Karpas-422 (cell line): ENCODE data around the gene PAFAH2. TPM values are rescaled to one million over a fixed set of nuclear protein-coding genes. Genes with fewer than 3 reads are reported as not detected.

Experiments
- DNase-seq: peaks from one replicate; pipeline ENCODE4 v3.0.0-alpha.2; 2015
- H2AFZ ChIP-seq: fragments of 200-600 bp; sonication (generic); 2 replicates; pipeline ENCODE4 v1.6.1; 2014; ENCODE audit warnings: antibody characterized with exemption, low read length, mixed read lengths
- H3K27ac ChIP-seq: fragments of 200-600 bp; sonication (generic); 2 replicates; pipeline ENCODE4 v1.5.1; 2014; ENCODE audit warnings: mild to moderate bottlenecking, low read length, moderate library complexity
- H3K27me3 ChIP-seq: fragments of 200-600 bp; sonication (generic); 2 replicates; pipeline ENCODE4 v1.6.1; 2014; ENCODE audit warnings: low read length, mixed read lengths
- H3K36me3 ChIP-seq: fragments of 200-600 bp; sonication (generic); 2 replicates; pipeline ENCODE4 v1.6.1; 2014; ENCODE audit warnings: low read length, mixed read lengths; ENCODE audit not compliant: insufficient read depth
- H3K4me1 ChIP-seq: fragments of 200-600 bp; sonication (generic); 2 replicates; pipeline ENCODE4 v1.6.1; 2014; ENCODE audit warnings: mild to moderate bottlenecking, low read length, mixed read lengths
- H3K4me2 ChIP-seq: fragments of 200-600 bp; sonication (generic); 2 replicates; pipeline ENCODE4 v1.6.1; 2014; ENCODE audit warnings: low read length, low read depth, mild to moderate bottlenecking; ENCODE audit not compliant: poor library complexity, severe bottlenecking
- H3K4me3 ChIP-seq: fragments of 200-600 bp; sonication (generic); 2 replicates; pipeline ENCODE4 v1.5.1; 2014; ENCODE audit warnings: mild to moderate bottlenecking, antibody characterized with exemption, low read length, mixed read lengths
- H3K79me2 ChIP-seq: fragments of 200-600 bp; sonication (generic); 2 replicates; pipeline ENCODE4 v1.6.1; 2014; ENCODE audit warnings: mild to moderate bottlenecking, low read length, mixed read lengths
- H3K9ac ChIP-seq: fragments of 200-600 bp; sonication (generic); 2 replicates; pipeline ENCODE4 v1.6.0; 2014; ENCODE audit warnings: low read length
- H3K9me2 ChIP-seq: fragments of 200-600 bp; sonication (generic), shearing (Covaris generic); replicated peaks from 2 replicates; pipeline ENCODE4 v1.6.0; 2014; ENCODE audit warnings: mild to moderate bottlenecking, low read length, moderate library complexity; ENCODE audit not compliant: insufficient read depth
- H3K9me3 ChIP-seq: fragments of 300-700, 200-600 bp; sonication (generic); 2 replicates; pipeline ENCODE4 v1.6.1; 2014; ENCODE audit warnings: low read length, mixed read lengths
- H4K20me1 ChIP-seq: fragments of 200-600 bp; sonication (generic); 2 replicates; pipeline ENCODE4 v1.6.1; 2014; ENCODE audit warnings: mild to moderate bottlenecking, antibody characterized with exemption, low read length, low read depth; ENCODE audit not compliant: insufficient read depth
- total RNA-seq: library from RNA; depleted of rRNA; stranded (reverse); fragments of >200 nt; shearing (Covaris generic); gene quantifications from 2 replicates; pipeline ENCODE4 v1.2.3, GENCODE V29; 2014; ENCODE audit warnings: low replicate concordance; rRNA removed

The PAFAH2 gene
- 1.6 and 3.6 TPM in 2 replicates for total RNA-seq

DNA sequence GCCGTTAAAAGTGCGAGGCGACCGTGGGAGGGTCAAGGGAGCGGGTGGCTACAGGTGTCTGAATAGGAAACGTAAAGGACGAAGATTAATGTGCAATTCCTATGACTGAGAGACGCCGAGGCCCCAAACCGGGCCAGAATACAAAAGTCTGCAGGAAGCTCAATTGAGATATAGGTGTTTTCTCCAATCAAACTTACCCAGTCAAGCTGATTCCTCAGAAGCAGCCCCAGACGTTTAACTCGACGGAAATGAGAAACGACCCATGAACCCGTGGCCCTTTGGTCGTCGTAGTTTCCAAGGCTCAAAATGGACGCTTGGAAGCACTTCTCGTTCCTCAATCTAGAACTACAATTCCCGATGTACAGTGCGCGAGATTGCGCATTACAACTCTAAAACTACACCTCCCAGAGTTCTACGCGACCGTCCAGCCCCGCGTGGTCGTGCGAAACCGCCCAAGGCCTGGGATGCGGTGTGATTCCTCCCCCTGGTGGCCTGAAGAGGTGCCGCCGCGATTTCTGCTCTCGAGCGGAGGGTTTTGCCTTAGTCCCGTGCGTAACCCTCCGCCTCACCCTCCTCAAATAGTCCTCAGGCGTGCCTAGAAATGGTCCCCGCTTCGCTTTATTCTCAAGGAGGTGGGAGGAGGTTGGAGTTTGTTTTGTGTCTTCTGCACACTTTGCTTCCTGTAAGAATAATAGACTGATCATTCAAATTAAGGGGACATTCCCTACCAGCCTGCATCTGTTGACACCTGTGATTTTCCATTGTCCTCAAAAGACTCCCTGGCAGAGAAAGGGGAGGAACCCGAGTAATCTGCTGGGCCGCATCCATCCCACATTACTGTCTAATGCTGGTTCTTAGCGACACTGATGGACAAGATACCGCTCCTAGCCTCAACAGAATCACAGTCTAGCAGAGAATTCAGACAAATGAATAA, at the start of gene PAFAH2:
Gene PAFAH2, minus strand, starts transcription at position 236 of the 934 bp plus-strand sequence. CDS start 7,247 bp downstream, outside the sequence.
- peak; percentile 99 for DNase-seq
- Histone ChIP-seq H3K9ac (peak within 1 kb of the TSS; percentile 75), H3K36me3 (no peaks in the 10 kb centered on the region), H3K4me1 (peaks cover 20% of the 10 kb centered on the region), H3K27me3 (no peaks in the 10 kb centered on the region), H3K27ac (peak within 1 kb of the TSS; percentile 35), H4K20me1 (no peaks in the 10 kb centered on the region), H2AFZ (peak within 1 kb of the TSS; percentile 99), H3K9me3 (no peaks in the 10 kb centered on the region), H3K4me2 (peak within 1 kb of the TSS; percentile 85), H3K9me2 (no peaks in the 10 kb centered on the region), H3K4me3 (peak within 1 kb of the TSS; percentile 78), H3K79me2 (no peaks in the 10 kb centered on the region)

DNA sequence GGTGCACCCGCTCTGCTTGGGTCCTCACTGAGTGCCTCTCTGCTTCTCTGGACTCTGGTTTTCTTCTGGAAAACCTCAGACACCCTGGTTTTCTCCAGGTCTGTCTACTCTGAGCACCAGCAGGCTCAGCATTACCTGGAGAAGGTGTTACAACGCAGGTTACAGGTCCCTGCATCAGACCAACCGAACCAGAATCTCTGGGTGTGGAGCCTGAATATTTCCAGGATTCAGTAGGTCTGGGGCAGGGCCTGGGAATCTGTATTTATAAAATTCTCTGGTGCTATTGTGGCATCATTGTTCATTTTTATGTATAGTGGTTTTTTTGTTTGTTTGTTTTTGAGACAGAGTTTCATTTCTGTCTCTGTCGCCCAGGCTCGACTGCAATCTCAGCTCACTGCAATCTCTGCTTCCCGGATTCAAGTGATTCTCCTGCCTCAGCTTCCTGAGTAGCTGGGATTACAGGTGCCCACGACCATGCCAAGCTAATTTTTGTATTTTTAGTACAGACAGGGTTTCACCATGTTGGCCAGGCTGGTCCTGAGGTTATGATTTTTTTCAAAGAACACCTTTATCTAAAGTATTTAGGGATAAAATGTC, 49.5 kb upstream of the PAFAH2 start:
- Histone ChIP-seq H3K27me3 (no peaks in the 10 kb centered on the region), H3K9me3 (no peaks in the 10 kb centered on the region), H3K9ac (no peak overlapping the region), H3K36me3 (no peaks in the 10 kb centered on the region), H4K20me1 (no peaks in the 10 kb centered on the region), H3K79me2 (no peaks in the 10 kb centered on the region), H3K4me3 (no peak overlapping the region), H3K27ac (no peak overlapping the region), H3K4me1 (no peaks in the 10 kb centered on the region), H2AFZ (no peak overlapping the region), H3K9me2 (no peaks in the 10 kb centered on the region), H3K4me2 (no peak overlapping the region)
- no peak for DNase-seq

DNA sequence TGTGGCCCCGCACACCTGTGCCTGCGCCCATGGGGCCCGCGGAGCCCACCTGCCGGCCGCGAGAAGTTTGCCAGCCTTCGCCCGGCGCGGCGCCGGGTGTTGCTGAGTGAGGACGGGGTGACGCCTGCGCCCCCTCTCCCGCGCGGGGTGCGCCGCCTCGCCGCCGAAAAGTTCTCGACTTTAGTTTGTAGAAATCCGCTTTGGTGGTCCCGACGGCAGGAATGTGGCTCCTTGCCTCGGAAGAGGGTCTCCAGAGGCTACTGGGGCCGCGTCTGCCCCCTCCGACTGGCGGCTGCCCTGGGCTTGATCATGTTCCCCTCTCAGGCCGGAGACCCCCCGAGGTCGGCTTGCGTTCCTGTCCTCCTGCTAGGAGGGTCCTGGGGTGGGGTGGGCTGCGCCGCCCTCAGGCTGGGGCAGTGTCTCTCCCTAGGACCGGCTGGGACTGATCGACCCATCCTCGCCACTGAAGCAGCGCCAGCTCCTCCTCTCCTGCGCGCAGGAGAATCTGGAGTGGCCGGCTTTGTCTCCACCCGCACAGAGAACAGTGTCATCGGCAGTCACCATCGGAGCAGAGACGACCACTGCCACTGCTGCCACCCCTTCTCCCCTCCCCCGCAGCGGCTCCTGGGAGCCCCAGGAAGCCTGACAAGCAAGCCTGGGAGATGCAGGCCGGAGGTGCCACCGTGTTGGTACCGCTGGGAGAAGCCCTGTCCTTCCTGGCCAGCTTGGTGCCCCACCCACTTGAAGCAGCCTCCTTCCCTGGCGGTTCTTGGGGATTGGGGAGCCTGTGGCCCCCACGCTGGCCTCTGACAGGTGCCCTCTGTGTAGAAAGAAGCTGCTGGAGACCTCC, 48.6 kb upstream of the PAFAH2 start:
- Histone ChIP-seq H3K9me2 (no peaks in the 10 kb centered on the region), H3K4me2 (no peak overlapping the region), H3K36me3 (no peaks in the 10 kb centered on the region), H3K27ac (no peak overlapping the region), H3K27me3 (no peaks in the 10 kb centered on the region), H3K9me3 (no peaks in the 10 kb centered on the region), H3K4me1 (no peaks in the 10 kb centered on the region), H3K9ac (no peak overlapping the region), H3K79me2 (no peaks in the 10 kb centered on the region), H4K20me1 (no peaks in the 10 kb centered on the region), H2AFZ (no peak overlapping the region), H3K4me3 (no peak overlapping the region)
- DNase-seq, result no peak

DNA sequence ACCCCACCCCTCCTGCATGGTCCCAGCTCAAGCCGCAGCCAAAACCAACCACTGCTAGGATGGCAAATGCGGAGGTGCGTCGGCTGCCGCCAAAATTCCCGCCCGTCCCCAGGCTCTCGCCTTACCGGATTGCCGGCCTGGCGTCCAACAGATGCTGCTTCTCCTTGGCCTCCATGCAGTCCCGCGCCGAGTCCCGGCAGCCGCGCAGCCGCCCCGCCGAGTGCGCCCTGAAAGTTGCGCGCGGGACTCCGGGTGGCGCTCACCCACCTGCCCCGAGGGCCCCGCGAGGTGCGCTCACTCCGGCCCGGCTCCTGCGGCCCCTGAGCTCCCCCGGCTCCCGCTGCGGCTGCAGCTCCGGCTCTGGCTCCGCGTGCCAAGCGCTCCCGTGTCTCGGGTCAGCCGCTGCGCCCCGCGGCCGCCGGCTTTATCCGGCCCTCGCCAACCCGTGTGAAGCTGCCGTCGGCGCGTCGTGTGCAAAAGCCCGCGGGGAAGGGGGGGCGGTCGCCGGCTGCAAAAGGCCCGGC, 47.9 kb upstream of the PAFAH2 start, which contains the start of gene SLC30A2:
Gene SLC30A2, minus strand, starts transcription at position 397 of the 524 bp plus-strand sequence. Its CDS starts 222 bp downstream, at position 175.
- Histone ChIP-seq H3K4me2 (no peak within 1 kb of the TSS), H3K9ac (no peak within 1 kb of the TSS), H3K9me3 (no peaks in the 10 kb centered on the region), H3K4me1 (no peaks in the 10 kb centered on the region), H3K36me3 (no peaks in the 10 kb centered on the region), H3K79me2 (no peaks in the 10 kb centered on the region), H3K9me2 (no peaks in the 10 kb centered on the region), H4K20me1 (no peaks in the 10 kb centered on the region), H2AFZ (no peak within 1 kb of the TSS), H3K27me3 (no peaks in the 10 kb centered on the region), H3K4me3 (no peak within 1 kb of the TSS), H3K27ac (no peak within 1 kb of the TSS)
- no peak for DNase-seq

DNA sequence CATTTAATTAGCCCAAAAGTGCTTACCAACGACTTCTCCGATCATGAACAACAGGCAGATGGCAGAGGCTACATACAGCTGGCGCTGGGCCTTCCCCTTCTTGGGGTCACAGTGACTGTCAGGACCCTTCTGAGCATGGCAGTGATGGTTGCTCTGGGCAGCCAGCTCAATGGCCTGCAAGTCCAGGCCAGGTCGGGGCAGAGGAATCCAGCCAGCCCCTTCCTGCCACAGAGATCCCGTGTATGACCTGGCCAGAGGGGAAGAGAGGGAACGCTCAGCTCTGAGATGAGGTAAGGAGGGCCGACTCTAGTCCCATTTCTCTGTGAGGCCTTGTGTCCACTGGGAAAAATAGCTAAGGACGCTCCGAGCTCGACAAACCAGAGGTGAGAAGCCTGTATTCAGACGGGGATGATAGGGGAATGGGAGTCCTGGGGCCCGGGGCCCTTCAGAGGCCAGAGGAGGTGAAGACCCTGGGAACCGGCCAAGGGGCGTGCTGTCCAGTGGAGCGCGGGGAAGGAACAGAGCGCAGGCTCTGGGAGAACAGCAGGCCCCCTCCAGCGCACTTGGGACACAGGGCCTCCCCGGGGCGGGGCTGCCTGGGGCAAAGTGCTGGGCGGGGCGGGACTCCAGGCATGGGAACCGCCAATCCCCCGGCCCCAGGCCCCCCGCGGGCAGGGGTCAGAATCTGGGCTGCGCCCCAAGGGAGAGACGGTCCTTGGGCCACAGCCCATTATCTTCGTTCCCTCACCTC, 47.3 kb upstream of the PAFAH2 start:
- Histone ChIP-seq H4K20me1 (no peaks in the 10 kb centered on the region), H3K9me3 (no peaks in the 10 kb centered on the region), H3K27ac (no peak overlapping the region), H3K36me3 (no peaks in the 10 kb centered on the region), H3K4me1 (no peaks in the 10 kb centered on the region), H3K4me3 (no peak overlapping the region), H3K4me2 (no peak overlapping the region), H3K27me3 (no peaks in the 10 kb centered on the region), H2AFZ (no peak overlapping the region), H3K9me2 (no peaks in the 10 kb centered on the region), H3K79me2 (no peaks in the 10 kb centered on the region), H3K9ac (no peak overlapping the region)
- DNase-seq, result no peak

DNA sequence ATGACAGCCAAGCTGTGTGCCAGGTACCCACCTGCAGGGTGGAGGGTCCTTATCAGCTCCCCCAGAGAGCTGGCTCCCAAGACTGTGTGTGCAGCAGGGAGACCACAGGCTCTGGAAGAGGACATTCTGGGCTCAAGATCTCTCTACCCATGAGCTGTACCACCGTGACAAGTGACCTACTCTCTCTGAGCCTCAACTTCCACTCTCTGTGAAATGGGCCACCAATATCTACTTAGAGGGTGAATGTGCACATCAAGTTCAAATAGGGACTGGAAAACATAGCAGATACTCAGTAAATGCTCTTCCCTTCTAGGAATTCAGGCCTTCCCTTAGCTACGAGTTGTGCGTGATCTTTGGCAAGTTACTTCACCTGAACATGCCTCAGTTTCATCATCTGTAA, 46.6 kb upstream of the PAFAH2 start:
- no peak for DNase-seq
- no peak overlapping the region for H3K9ac ChIP-seq
- no peak overlapping the region for H3K27ac ChIP-seq
- H3K9me3 ChIP-seq, result no peaks in the 10 kb centered on the region
- no peaks in the 10 kb centered on the region for H3K36me3 ChIP-seq
- H3K4me1 ChIP-seq, result no peaks in the 10 kb centered on the region
- H3K4me2 ChIP-seq, result no peak overlapping the region
- H4K20me1 ChIP-seq, result no peaks in the 10 kb centered on the region
- H3K79me2 ChIP-seq, result no peaks in the 10 kb centered on the region
- no peak overlapping the region for H3K4me3 ChIP-seq
- H3K27me3 ChIP-seq, result no peaks in the 10 kb centered on the region
- H2AFZ ChIP-seq, result no peak overlapping the region
- H3K9me2 ChIP-seq, result no peaks in the 10 kb centered on the region

DNA sequence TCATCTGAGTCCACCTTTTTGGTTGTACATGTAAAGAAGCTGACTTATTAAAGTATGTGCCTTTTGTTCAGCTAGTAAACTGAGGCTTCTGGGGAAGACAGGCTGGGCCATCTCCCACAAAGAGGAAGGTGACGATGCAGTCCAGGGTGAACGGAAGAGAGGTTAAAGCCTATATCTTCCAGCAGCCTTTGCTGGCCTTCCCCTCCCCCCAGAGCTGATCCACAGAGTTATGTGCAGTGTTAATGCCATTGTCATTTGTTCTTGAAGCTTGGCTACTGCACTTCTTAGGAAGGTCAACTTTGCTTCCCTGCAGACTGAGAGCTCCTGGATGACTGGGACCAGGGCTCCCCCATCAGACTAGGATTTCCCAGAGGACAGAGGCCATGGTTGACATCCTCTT, 45.9 kb upstream of the PAFAH2 start:
- no peak overlapping the region for H3K27ac ChIP-seq
- H3K9me3 ChIP-seq, result no peaks in the 10 kb centered on the region
- no peaks in the 10 kb centered on the region for H3K36me3 ChIP-seq
- H3K9me2 ChIP-seq, result no peaks in the 10 kb centered on the region
- no peaks in the 10 kb centered on the region for H3K79me2 ChIP-seq
- H2AFZ ChIP-seq, result no peak overlapping the region
- no peak overlapping the region for H3K4me3 ChIP-seq
- no peak for DNase-seq
- no peak overlapping the region for H3K9ac ChIP-seq
- H3K4me1 ChIP-seq, result no peaks in the 10 kb centered on the region
- H4K20me1 ChIP-seq, result no peaks in the 10 kb centered on the region
- no peak overlapping the region for H3K4me2 ChIP-seq
- H3K27me3 ChIP-seq, result no peaks in the 10 kb centered on the region
